SIG-M5 (cell line): ENCODE results near the gene SNRPD3.
"Not testable (repeated sequence)": the region's sequence is repeated elsewhere in the genome, so short reads cannot be mapped to it uniquely, and the experiment has no call there.

ENCODE experiments used
- DNase-seq: peaks from one replicate; lab custom pipeline; 2025; lab: John Stamatoyannopoulos, UW

The SNRPD3 gene

GRCh38 chr22:24614794-24615193 lies 59.0 kb downstream of the SNRPD3 start:
- not testable (repeated sequence) for DNase-seq

GRCh38 chr22:24621244-24621643 lies 65.4 kb downstream of the SNRPD3 start:
- not testable (repeated sequence) for DNase-seq

GRCh38 chr22:24622596-24622995 lies 66.8 kb downstream of the SNRPD3 start:
- not testable (repeated sequence) for DNase-seq
